ENCODE results near the gene GH1. TPM values are rescaled to one million over a fixed set of nuclear protein-coding genes. Genes with fewer than 3 reads are reported as not detected.
A peak's percentile ranks its signal among the peaks of the same experiment; 100 is the strongest.
"Not testable (repeated sequence)": the region's sequence is repeated elsewhere in the genome, so short reads cannot be mapped to it uniquely, and the experiment has no call there.

The GH1 gene
- total RNA-seq, 1 experiment from 2014 or later, result not detected

- WGBS (ENCODE audit: extremely low coverage, insufficient read length, low lambda C conversion rate), result no CpG with 5 or more reads among the region's 10 CpGs
These were observed 23.8 kb downstream of the GH1 start for GRCh38 chr17:63894821-63895220.

GRCh38 chr17:63894021-63894420 is 24.6 kb downstream of the GH1 start:
- H3K36me3 Mint-ChIP-seq (ENCODE audit: insufficient read depth in 1 of 3, low read depth in 3 of 3); H4K91ac ChIP-seq (ENCODE audit: insufficient read length, low read depth, low read length); H3K56ac ChIP-seq (ENCODE audit: insufficient read length, low read depth, low read length); H3K79me1 ChIP-seq (ENCODE audit: insufficient read depth, low read depth, low read length, poor library complexity, severe bottlenecking); H3K18ac ChIP-seq (ENCODE audit: insufficient read length, low read depth, low read length); H3K79me2 ChIP-seq (ENCODE audit: insufficient read depth, low read length); H3K4ac ChIP-seq (ENCODE audit: low read depth, low read length); H3K4me1 Mint-ChIP-seq; H3K27ac Mint-ChIP-seq; H3K4me3 Mint-ChIP-seq; H3K27me3 ChIP-seq (ENCODE audit: insufficient read depth, low read length); H2AK5ac ChIP-seq (ENCODE audit: insufficient read length, low read length); H2BK15ac ChIP-seq (ENCODE audit: low read depth, low read length); H4K5ac ChIP-seq (ENCODE audit: insufficient read length, low read depth, low read length); H3K4me2 ChIP-seq (ENCODE audit: insufficient read depth, insufficient read length, low read length); H3K27me3 Mint-ChIP-seq (ENCODE audit: low read depth); H2BK20ac ChIP-seq (ENCODE audit: low read depth, low read length, poor library complexity, severe bottlenecking); H3K23me2 ChIP-seq (ENCODE audit: insufficient read length, low read depth, low read length, poor library complexity, severe bottlenecking); H4K20me1 ChIP-seq (ENCODE audit: control insufficient read depth, insufficient read depth, insufficient read length); H2BK5ac ChIP-seq (ENCODE audit: insufficient read length, low read length); H2BK120ac ChIP-seq (ENCODE audit: low read depth, low read length, poor library complexity, severe bottlenecking); H2BK12ac ChIP-seq (ENCODE audit: insufficient read length, low read depth, low read length); H3K23ac ChIP-seq (ENCODE audit: insufficient read length, low read depth, low read length); H3K9me3 ChIP-seq (ENCODE audit: control insufficient read depth, low read depth, low read length); H3K9me3 Mint-ChIP-seq; H3K9ac ChIP-seq (ENCODE audit: extremely low read depth, insufficient read length, low read length); H3K14ac ChIP-seq (ENCODE audit: insufficient read depth, low read length); H2AFZ ChIP-seq (ENCODE audit: low read length); H3T11ph ChIP-seq (ENCODE audit: low read length); H4K8ac ChIP-seq (replicated peaks; ENCODE audit: insufficient read length, low read depth, low read length); H3K27ac ChIP-seq (ENCODE audit: insufficient read length, low read depth, low read length); H3K4me1 ChIP-seq (ENCODE audit: insufficient read depth, low read length): not testable (repeated sequence)
- WGBS (ENCODE audit: extremely low coverage, insufficient read length, low lambda C conversion rate), result no CpG with 5 or more reads among the region's 3 CpGs
- peak; percentile 36 for DNase-seq

More at GRCh38 chr17:63894821-63895220, 23.8 kb downstream of the GH1 start:
- H3K18ac ChIP-seq (ENCODE audit: insufficient read length, low read depth, low read length); H2BK12ac ChIP-seq (ENCODE audit: insufficient read length, low read depth, low read length); H3K36me3 Mint-ChIP-seq (ENCODE audit: insufficient read depth in 1 of 3, low read depth in 3 of 3); H3K4ac ChIP-seq (ENCODE audit: low read depth, low read length); H4K5ac ChIP-seq (ENCODE audit: insufficient read length, low read depth, low read length); H4K91ac ChIP-seq (ENCODE audit: insufficient read length, low read depth, low read length); H2BK120ac ChIP-seq (ENCODE audit: low read depth, low read length, poor library complexity, severe bottlenecking); H2AFZ ChIP-seq (ENCODE audit: low read length); H3K27ac ChIP-seq (ENCODE audit: insufficient read length, low read depth, low read length); H3K27me3 Mint-ChIP-seq (ENCODE audit: low read depth); H3K9me3 ChIP-seq (ENCODE audit: control insufficient read depth, low read depth, low read length); H3K14ac ChIP-seq (ENCODE audit: insufficient read depth, low read length); H3K27me3 ChIP-seq (ENCODE audit: insufficient read depth, low read length); H3K4me1 Mint-ChIP-seq; H3K23ac ChIP-seq (ENCODE audit: insufficient read length, low read depth, low read length); H3K4me3 Mint-ChIP-seq; H3T11ph ChIP-seq (ENCODE audit: low read length); H4K20me1 ChIP-seq (ENCODE audit: control insufficient read depth, insufficient read depth, insufficient read length); H3K23me2 ChIP-seq (ENCODE audit: insufficient read length, low read depth, low read length, poor library complexity, severe bottlenecking); H2BK15ac ChIP-seq (ENCODE audit: low read depth, low read length); H3K4me2 ChIP-seq (ENCODE audit: insufficient read depth, insufficient read length, low read length); H3K9me3 Mint-ChIP-seq; H2BK5ac ChIP-seq (ENCODE audit: insufficient read length, low read length); DNase-seq; H3K56ac ChIP-seq (ENCODE audit: insufficient read length, low read depth, low read length); H4K8ac ChIP-seq (replicated peaks; ENCODE audit: insufficient read length, low read depth, low read length); H2BK20ac ChIP-seq (ENCODE audit: low read depth, low read length, poor library complexity, severe bottlenecking); H3K79me1 ChIP-seq (ENCODE audit: insufficient read depth, low read depth, low read length, poor library complexity, severe bottlenecking); H3K9ac ChIP-seq (ENCODE audit: extremely low read depth, insufficient read length, low read length); H3K27ac Mint-ChIP-seq; H2AK5ac ChIP-seq (ENCODE audit: insufficient read length, low read length); H3K4me1 ChIP-seq (ENCODE audit: insufficient read depth, low read length); H3K79me2 ChIP-seq (ENCODE audit: insufficient read depth, low read length): not testable (repeated sequence)
